ENCODE data around the gene RUSF1. TPM values are rescaled to one million over a fixed set of nuclear protein-coding genes. Genes with fewer than 3 reads are reported as not detected.

Gene RUSF1
- total RNA-seq, 6 experiments from 2014 or later = 55.9 to 77.7 (median 63.6) TPM

DNA sequence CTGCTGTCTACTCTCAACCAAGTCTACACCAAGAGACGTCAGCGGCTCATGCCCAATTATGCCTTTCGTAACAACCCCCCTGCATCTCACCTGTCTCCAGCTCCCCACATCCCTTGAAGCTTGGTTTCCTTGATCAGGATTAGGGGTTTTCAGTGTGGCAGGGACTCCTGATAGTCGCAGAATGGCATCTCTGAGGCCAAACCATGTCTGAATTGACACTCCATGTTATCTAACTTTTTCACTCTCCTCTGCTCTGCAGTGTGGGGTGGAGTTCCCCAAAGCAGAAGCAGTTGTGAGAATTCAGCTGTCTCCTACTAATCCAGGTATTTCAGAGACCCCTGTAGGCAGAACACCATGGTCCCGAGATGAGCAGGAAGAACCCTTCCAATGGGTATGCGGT is 13.9 kb upstream of the RUSF1 start:
- Mint-ChIP-seq H3K27me3 (ENCODE audit: insufficient read depth) (peaks cover 13% of the 10 kb centered on the region), H3K4me3 (no peak overlapping the region), H3K27ac (no peak overlapping the region), H3K9me3 (peaks cover 6% of the 10 kb centered on the region), H3K36me3 (ENCODE audit: low read depth) (peaks cover 4% of the 10 kb centered on the region; the same call in 1 of the 2 replicates), H3K4me1 (ENCODE audit: low read depth) (no peaks in the 10 kb centered on the region)
- TF ChIP-seq, protein P1, sequence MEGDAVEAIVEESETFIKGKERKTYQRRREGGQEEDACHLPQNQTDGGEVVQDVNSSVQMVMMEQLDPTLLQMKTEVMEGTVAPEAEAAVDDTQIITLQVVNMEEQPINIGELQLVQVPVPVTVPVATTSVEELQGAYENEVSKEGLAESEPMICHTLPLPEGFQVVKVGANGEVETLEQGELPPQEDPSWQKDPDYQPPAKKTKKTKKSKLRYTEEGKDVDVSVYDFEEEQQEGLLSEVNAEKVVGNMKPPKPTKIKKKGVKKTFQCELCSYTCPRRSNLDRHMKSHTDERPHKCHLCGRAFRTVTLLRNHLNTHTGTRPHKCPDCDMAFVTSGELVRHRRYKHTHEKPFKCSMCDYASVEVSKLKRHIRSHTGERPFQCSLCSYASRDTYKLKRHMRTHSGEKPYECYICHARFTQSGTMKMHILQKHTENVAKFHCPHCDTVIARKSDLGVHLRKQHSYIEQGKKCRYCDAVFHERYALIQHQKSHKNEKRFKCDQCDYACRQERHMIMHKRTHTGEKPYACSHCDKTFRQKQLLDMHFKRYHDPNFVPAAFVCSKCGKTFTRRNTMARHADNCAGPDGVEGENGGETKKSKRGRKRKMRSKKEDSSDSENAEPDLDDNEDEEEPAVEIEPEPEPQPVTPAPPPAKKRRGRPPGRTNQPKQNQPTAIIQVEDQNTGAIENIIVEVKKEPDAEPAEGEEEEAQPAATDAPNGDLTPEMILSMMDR (IDR thresholded peaks at IDR 0.05) = no peak
- DNase-seq = no peak

DNA sequence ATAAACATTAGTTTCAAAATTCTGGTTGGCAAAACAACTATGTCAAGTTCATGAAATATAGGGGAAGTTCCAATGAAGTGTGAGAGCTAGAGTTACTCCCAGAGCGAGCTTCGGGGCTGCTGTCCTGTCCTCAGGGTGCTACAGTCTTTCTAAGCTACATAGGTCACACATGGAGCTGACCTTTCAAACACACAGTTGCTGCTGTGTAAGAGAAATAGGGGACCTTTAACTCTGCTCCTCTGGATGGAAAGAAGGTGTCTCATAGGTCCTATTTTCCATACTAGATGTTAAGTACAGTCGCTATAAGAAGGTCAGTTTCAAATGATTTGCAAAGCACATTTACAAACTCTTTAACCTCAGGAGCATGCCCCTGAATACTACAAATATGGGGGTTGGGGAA is 13.2 kb upstream of the RUSF1 start:
- Mint-ChIP-seq H3K27me3 (ENCODE audit: insufficient read depth) (peaks cover 15% of the 10 kb centered on the region), H3K4me1 (ENCODE audit: low read depth) (no peaks in the 10 kb centered on the region), H3K27ac (no peak overlapping the region), H3K36me3 (ENCODE audit: low read depth) (peaks cover 4% of the 10 kb centered on the region; the same call in 1 of the 2 replicates), H3K4me3 (no peak overlapping the region), H3K9me3 (peaks cover 6% of the 10 kb centered on the region)
- TF ChIP-seq, protein P1 (IDR thresholded peaks at IDR 0.05) = no peak
- DNase-seq = no peak

DNA sequence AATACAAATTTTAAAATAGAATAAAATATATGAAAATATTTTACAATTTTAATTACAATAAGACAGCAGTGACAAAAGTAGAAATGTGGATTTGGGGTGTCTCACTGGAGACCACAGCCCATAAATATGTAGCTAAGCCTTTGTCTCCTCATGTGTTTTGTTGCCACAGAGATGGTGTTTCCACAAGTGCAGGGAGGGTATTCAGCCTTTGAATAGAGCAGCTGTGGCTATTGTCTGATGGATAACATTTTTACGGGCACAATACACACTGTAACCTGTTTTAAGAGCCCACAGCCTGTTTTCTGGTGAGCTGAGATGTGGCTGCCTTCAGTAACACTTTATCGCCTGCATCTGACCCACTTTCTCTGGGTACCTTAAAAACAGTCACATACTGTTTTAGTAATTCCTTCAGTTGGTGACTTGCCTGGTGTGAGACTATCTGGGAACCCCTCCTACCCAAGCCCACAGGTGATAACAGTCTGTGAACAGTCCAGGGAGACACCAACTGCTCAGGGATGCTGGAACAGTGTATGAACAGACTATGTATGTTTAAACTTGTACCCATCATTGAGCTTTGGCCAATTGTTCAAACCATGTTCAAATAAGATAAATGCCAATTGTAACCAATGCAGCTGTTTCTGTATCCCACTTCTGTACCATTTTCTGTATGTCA is 11.7 kb upstream of the RUSF1 start:
- H3K9me3 Mint-ChIP-seq = peaks cover 6% of the 10 kb centered on the region
- H3K27me3 Mint-ChIP-seq (ENCODE audit: insufficient read depth) = peaks cover 16% of the 10 kb centered on the region

DNA sequence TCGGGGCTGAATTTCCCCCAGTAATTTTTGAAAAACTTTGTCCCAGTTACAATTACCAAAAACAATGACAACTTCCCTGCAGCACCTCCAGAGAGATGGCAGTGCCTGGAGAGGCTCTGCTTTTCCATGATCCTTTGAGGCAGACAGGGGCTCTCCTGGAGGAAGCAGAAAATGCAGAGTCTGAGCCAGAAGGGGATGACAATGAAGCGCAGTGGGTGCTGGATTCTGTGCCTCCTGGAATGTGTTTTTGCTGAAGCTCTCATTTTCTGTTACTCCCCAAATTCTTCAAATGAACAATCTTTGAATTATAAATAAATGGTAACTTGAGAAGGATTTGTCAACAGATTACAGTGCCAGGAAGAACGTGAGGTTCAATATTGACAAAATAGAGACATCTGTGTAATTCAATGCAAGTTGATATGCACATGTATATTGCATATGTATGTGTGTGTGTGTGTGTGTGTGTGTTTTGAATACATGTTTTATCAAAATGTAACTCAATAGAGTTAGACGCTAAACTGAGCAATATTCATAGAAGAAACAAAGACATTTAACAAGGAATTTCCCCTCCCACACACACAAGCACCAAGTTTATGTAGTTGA is 9.7 kb upstream of the RUSF1 start:
- Mint-ChIP-seq H3K4me1 (ENCODE audit: low read depth) (peaks cover 12% of the 10 kb centered on the region), H3K27me3 (ENCODE audit: insufficient read depth) (peaks cover 12% of the 10 kb centered on the region), H3K27ac (no peak overlapping the region), H3K36me3 (ENCODE audit: low read depth) (peaks cover 4% of the 10 kb centered on the region; the same call in 1 of the 2 replicates), H3K9me3 (peaks cover 8% of the 10 kb centered on the region), H3K4me3 (no peak overlapping the region)
- no peak for DNase-seq
- TF ChIP-seq, protein P1 (IDR thresholded peaks at IDR 0.05) = no peak

More for the DNA sequence above, 11.7 kb upstream of the RUSF1 start:
- Mint-ChIP-seq H3K4me3 (no peak overlapping the region), H3K4me1 (ENCODE audit: low read depth) (no peaks in the 10 kb centered on the region), H3K27ac (no peak overlapping the region), H3K36me3 (ENCODE audit: low read depth) (peaks cover 4% of the 10 kb centered on the region; the same call in 1 of the 2 replicates)
- TF ChIP-seq, protein P1 (IDR thresholded peaks at IDR 0.05) = no peak
- DNase-seq = no peak

- no peak for DNase-seq
- H3K27ac Mint-ChIP-seq = no peak overlapping the region
- no peak overlapping the region; the same call in 1 of the 2 replicates for H3K4me3 Mint-ChIP-seq
- peaks cover 6% of the 10 kb centered on the region for H3K36me3 Mint-ChIP-seq (ENCODE audit: low read depth)
- H3K9me3 Mint-ChIP-seq = peaks cover 17% of the 10 kb centered on the region
- TF ChIP-seq, protein P1 (IDR thresholded peaks at IDR 0.05) = no peak
- peaks cover 22% of the 10 kb centered on the region for H3K4me1 Mint-ChIP-seq (ENCODE audit: low read depth)
- H3K27me3 Mint-ChIP-seq (ENCODE audit: insufficient read depth) = peaks cover 8% of the 10 kb centered on the region
These were observed 5.7 kb upstream of the RUSF1 start for GRCh38 chr16:31513884-31514283.

Measured in HFFc6 (cell line).